Measurements from ENCODE around the gene TRIM17.

TRIM17 gene

DNA sequence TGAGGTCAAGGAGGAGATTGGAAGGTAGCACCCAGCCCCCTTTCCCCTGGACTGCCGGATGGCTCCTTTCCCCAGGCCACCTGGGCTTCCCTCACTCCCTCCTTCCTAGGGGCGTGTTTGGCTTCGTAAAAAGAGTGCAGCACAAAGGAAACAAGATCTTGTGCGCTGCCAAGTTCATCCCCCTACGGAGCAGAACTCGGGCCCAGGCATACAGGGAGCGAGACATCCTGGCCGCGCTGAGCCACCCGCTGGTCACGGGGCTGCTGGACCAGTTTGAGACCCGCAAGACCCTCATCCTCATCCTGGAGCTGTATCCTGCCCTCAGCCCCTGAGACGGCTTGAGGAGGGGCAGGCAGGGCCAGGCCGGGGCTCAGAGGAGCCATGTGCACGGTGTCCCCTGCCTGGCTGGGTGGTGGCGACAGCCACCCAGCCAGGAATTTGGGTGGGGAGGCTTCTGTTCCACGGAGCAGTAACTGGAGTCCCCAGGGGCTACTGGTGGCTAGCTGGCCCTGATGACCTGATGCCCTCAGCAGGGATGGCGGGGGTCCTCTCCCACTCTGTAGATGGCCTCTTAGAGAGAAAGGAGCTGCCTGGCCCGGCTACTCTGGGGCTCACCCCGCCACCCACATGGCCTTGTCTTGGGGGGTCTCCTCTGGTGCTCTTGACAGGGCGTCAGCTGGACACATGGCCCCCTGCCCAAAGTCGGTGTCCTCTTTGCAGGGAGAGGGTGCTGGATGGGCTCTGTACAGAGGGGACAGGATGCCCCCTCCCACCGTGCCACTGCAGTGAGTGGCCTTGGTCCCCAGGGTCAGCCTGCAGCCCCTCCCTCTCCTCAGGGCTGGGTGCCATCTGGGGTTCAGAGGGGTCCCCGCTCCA lies 49.6 kb downstream of the TRIM17 start:
- no peak for DNase-seq

DNA sequence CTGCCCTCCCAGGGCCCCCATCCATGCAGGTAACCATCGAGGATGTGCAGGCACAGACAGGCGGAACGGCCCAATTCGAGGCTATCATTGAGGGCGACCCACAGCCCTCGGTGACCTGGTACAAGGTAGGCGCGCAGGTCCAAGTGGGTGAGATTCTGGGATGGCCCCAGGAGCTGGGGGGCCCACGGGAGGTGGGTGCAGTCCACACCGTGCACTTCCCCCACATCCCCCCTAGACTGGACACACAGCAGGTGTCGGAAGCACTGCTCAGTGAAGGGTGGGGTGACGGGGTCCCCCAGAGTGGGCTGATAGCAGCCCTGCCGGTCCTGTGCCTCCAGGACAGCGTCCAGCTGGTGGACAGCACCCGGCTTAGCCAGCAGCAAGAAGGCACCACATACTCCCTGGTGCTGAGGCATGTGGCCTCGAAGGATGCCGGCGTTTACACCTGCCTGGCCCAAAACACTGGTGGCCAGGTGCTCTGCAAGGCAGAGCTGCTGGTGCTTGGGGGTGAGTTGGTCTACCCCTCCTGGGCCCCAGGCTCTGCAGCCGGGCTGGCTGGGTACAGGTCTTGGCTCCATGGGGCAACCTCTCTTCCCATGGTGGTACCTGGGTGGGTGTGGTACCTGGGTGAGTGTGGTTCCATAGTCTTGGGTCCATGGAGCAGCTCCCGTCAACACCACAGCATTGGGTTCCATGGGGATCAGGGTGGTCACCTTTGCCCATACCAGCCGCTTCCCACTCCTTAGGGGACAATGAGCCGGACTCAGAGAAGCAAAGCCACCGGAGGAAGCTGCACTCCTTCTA lies 50.4 kb downstream of the TRIM17 start:
- DNase-seq = no peak

DNA sequence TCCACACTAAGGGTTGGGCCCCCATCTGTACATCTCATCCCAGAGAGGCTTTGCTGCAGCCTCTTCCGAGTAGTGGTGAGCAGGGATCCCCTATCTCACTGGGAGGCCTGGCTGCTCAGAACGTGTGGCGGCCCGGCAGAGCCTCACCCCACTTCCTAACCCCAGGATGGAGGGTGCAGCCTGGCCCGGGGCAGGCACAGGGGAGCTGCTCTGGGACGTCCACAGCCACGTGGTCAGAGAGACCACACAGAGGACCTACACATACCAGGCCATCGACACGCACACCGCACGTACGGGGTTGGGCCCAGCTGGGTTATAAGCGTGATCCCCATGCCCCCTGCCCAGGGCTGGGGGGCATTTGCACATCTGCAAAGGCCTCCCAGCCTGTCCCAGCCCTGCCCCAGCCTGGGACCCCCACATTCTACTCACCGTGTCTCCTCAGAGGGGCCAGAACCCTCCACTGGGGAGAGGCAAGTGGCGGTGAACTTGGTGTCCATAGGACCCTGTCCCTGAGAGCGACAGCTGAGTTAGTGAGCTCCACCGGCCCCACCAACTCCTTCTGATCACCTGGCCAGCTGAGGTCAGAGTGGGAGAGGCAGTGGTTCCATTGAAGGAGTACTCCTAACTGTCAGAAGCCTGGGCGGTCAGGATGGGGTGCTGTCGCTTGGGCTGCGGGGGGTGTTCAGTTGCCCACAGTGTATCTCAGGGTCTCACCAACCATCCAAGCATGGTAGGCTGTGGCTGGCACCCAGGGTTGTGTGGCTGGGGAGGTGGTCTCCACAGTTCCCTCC lies 51.2 kb downstream of the TRIM17 start:
- no peak for DNase-seq

DNA sequence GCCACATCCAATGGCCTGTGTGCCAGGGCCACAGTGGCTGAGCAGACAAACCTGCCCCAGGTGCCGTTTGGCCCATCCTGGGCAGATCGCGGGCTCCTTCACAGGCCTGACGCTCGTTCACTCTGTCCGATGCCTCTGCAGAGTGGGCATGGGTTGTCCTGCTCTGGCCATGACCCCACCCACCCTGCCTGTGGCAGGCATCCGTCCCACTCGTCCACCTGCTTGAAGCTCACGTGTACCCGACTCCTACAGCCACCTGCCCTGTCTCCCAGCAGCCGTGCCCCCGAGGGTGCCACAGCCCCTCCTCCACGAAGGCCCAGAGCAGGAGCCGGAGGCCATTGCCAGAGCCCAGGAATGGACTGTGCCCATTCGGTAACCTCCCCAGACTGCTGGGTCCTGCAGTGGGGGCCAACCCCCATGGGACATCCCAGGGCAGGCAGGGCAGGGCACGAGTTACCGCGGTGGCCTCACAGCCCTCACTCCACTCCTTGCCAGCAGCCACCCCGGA lies 51.9 kb downstream of the TRIM17 start:
- DNase-seq = no peak

DNA sequence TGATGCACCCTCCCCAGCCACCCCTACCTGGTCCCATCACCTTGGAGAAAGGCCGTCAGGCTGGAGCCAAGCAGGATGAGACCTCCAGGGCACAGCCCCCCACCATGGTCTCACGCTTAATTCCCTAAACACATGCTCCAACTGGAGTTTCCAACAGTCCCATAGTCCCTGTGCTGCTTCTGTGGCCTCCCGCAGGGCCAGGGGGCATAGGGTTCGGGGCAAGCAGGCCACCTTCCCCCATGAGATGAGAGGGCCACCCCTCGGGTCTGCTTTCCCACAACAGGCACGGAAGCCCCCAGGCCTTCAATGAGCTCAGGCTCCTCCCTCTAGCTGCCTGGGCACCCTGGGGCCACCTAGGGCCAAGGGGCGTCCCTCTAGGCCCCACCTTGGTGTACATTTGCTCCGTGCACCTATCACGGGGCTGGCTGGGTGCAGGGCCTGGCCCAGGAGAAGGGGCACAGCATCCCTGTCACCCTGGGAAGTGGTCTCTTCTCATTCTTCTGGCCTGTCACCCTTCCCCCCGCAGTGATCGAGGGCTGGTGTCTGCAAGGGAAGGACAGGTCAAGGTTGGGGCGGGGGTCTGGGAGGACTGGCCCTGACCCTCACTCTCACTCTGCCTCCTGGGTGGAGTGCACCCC lies 52.5 kb downstream of the TRIM17 start:
- no peak for DNase-seq

DNA sequence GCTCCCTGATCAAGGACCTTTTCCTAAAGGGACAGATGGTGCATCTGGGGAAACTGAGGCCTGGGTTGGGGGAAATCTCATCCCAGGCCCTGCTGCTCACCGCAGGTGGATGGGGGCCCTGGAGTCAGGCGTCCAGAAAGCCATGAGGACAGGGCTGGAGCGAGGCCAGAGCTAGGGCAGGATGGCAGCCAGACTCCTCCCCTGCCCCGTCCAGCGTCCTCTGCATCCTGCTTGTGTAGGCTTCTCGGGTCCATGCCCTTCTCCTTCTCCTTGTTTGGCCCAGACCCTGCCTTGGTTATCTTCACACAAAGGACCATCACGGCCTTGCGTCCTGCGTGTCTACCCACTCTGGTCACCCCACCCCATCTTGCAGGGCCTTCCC lies 53.0 kb downstream of the TRIM17 start:
- DNase-seq = no peak

DNA sequence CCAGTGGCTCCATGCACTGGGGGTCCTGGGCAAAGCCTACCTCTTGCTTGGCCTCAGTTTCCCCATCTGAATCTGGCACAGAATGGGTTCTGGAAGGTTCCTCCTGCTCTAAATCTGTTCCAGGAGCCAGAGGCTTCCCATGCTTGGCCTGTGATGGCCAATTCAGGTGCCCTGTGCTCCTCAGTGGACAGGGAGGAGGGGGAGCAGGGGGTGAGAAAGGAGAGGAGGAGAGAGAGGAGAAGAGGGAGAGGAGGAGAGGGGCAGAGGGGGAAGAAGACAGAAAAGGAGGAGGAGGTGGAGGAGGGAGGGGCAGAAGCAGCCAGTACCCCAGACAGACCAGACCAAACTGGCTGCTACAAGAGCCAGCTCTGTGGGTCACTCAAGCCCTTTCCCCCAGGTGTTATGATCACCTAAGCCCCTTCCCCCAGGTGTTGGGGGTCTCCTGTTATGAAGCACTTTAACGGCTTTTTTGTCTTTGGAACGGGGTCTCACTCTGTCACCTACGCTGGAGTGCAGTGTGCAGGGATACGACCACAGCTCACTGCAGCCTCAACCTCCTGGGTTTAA lies 53.7 kb downstream of the TRIM17 start:
- DNase-seq = no peak

DNA sequence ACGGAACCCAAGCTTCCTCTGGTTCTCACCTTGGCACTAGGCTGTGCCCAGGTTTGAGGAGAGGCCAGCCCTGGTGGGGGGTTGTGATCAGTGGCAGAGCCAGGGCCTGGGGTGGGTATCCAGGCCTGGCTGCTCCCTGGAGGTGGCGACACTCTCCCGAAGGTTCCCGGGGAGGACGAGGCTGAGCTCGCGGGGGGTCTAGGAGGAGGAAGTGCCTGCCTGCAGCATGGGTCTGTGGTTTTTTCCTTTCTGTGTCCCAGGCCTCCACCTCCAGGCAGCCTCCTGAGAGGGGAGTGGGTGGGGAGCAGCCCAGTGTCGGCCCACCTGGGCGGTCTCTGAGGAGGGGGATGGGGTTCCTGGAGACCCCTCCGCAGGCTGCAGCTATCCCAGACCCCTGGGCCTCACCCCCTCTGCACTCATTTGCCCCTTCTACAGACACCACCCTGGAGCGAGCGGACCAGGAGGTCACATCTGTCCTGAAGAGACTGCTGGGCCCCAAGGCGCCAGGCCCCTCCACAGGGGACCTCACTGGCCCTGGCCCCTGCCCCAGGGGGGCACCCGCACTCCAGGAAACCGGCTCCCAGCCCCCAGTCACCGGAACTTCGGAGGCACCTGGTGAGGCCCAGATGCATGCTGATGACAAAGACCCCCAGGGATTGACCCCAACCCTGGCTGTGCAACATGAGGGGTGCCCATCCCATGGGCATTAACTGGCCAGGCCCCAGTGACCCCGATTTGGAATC lies 54.3 kb downstream of the TRIM17 start:
- DNase-seq = no peak

DNA sequence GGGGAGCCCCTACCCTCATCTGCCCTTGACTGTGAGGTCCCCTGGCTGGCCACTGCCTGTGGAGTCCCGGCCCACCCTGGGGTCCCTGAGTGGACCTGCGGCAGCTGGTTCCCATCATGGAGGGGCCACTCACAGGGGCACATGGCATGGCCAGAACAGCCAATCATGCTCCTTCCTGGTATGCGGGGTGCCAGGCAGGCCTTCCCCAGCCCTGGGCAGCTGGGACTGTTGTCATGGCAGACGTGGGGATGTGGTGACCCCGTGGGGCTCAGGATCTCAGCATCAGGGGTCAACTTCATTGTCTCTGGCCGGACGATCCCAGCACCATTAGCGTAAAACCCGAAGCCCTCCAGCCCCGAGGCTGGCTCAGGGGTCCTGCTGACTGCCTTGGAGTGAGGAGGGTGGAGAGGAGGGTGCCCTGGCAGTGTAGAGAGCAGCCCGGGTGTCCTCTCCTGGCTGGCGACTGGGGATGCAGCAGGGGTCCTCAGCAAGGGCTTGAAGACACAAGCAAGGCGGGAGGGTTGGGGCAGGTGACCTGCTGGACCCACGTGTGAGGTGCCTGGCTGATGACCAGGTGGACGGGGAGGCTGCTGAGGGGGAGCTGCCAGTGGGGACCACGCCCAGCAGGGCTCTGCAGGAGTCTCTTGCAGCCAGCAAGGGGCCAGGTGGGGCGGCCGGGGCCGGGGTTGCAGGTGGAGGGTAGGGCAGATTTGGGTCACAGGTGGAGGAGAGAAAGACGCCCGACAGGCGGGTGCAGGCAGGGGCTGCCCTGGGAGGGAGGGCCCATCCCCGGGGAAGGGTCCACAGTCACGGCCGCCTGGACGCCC lies 55.1 kb downstream of the TRIM17 start:
- no peak for DNase-seq

DNA sequence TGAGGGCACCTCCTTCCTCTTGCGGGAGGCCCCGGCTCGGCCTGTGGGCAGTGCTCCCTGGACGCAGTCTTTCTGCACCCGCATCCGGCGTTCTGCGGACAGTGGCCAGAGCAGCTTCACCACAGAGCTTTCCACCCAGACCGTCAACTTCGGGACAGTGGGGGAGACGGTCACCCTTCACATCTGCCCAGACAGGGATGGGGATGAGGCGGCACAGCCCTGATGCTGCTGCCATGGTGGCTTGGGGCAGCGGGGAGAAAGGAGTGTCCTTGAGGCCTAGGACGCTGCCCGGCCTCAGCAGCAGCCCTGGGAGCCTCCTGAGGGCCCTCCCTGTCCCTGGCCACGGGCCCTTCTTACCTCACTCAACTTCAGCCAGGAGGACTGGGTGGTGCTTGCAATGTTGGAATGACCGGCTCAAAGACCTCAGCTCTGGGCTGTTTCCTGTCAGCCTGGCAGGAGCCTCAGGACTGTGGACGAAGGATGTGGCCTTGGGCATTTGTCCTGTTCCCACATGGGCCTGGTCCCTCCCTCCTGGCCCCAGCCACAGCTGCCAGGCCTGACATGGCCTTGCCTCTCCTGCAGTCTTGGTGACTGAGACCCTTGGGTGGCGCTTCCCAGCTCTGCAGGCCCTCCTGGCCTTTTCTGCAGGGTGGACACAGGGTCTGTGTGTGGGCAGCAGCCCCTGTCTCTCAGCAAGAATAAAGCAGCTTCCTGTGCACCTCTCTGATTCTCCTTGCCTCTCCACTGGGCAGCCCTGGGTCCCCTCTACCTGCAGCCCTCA lies 55.9 kb downstream of the TRIM17 start:
- no peak for DNase-seq

DNA sequence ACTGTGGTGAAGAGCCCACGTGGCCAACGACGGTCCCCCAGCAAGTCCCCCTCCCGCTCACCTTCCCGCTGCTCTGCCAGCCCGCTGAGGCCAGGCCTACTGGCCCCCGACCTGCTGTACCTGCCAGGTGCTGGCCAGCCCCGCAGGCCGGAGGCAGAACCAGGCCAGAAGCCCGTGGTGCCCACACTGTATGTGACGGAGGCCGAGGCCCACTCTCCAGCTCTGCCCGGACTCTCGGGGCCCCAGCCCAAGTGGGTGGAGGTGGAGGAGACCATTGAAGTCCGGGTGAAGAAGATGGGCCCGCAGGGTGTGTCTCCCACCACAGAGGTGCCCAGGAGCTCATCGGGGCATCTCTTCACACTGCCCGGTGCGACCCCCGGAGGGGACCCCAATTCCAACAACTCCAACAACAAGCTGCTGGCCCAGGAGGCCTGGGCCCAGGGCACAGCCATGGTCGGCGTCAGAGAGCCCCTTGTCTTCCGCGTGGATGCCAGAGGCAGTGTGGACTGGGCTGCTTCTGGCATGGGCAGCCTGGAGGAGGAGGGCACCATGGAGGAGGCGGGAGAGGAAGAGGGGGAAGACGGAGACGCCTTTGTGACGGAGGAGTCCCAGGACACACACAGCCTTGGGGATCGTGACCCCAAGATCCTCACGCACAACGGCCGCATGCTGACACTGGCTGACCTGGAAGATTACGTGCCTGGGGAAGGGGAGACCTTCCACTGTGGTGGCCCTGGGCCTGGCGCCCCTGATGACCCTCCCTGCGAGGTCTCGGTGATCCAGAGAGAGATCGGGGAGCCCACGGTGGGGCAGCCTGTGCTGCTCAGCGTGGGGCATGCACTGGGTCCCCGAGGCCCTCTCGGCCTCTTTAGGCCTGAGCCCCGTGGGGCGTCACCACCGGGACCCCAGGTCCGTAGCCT lies 56.8 kb downstream of the TRIM17 start:
- no peak for DNase-seq

DNA sequence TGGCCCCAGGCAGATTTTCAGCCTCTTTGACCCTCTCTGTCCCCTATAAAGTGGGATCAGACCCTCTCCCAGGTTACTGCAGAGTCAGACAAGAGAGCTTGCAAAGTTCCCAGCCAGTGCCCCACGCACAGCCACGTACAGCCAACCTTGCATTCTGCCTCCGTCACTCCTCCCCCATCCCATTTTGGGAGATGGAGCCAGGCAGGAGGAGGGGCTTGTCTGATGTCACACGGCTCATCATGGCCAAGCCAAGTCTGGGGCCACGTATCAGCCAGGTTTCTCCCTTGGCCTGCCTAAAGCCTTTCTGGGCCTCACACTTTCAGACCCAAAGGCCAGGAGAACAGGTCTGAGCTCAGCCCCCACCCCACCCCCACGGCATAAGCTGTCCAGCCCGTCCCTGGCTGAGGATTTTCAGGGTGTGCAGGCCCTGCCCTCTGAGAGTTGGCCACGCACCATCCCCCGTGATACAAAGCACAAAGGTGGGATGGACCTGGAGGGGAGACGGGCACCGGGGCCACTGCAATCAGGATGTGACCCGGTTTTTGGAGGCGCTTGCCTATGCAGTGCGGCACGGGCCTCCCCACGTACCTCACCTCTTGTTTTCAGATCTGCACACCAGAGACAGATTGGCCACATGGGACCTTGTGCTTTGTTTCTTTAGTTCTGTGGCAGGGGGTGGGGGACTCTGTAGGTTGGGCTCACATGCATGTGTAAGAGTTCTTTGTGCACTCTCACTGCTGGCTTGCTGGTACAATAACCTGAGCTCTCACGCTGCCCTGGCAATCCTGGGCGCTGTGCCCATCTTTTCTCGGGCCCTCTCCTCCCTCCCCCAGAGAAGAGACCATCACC lies 57.7 kb downstream of the TRIM17 start:
- no peak for DNase-seq

DNA sequence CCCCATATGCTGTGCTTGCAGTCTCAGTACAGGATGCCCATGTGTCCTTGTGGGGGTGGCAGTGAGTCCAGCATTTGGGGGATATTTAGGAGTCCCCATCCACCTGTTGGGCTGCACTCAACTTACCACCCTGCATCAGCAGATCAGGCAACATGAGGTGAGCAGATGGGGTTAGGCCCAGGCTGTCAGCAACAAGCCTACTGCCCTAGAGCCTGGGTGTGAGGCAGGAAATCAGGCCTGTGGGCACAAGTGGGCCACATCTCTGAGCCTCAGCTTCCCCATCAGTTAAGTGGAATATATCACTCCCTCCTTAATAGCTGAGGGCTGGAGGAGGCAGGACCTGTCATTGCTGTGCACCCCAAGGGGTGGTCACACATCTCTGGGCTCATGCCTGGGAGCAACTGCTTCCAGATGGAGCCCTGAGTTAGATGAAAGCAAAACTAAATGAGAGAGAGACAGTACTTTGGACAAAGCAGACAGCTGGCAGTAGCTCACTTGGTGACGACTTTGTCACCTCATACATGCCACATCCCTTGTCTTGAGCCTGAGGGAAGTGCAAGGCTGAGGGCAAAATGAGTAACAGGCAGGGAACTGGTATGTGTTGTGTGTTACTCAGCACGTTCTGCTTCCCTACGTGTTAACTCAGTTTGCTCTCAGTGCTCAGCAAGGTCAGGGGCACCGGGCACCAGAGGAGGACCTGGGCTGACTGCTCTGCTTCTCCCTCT lies 58.5 kb downstream of the TRIM17 start:
- DNase-seq = no peak

Data from activated CD4-positive, alpha-beta T cell treated with anti-CD3 and anti-CD28 coated beads, Interleukin-2, amount 50 U/mL, for 1 hour (primary cell).